ENCODE measurements around the gene DDX42. TPM values are rescaled to one million over a fixed set of nuclear protein-coding genes. Genes with fewer than 3 reads are reported as not detected.

The DDX42 gene
- total RNA-seq, 1 donor from 2014 or later: 148 TPM

DNA sequence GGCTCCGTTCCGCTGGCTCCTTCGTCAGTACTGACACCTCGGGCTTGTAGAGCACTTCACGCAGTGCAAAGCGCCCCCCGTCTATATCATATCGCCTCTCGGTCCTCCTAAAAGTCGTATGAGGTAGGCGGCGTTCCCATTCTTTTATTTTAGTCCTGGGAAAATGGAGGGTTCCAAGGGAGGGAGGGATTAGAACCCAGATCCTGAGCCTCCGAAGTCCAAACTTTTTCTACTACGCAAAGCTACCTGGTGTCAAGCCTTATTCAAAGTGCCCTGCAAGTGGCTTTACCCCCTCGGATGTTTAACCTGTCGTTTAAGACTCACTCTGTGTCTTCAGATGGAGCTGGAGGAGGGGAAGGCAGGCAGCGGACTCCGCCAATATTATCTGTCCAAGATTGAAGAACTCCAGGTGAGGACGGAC, 53.8 kb downstream of the DDX42 start:
- H3K9me3 Mint-ChIP-seq: no peaks in the 10 kb centered on the region
- peak overlapping the region; percentile 100 for H3K27ac Mint-ChIP-seq
- no peak for DNase-seq (ENCODE audit: extremely low spot score, unreplicated experiment)
- TF ChIP-seq, protein P1, sequence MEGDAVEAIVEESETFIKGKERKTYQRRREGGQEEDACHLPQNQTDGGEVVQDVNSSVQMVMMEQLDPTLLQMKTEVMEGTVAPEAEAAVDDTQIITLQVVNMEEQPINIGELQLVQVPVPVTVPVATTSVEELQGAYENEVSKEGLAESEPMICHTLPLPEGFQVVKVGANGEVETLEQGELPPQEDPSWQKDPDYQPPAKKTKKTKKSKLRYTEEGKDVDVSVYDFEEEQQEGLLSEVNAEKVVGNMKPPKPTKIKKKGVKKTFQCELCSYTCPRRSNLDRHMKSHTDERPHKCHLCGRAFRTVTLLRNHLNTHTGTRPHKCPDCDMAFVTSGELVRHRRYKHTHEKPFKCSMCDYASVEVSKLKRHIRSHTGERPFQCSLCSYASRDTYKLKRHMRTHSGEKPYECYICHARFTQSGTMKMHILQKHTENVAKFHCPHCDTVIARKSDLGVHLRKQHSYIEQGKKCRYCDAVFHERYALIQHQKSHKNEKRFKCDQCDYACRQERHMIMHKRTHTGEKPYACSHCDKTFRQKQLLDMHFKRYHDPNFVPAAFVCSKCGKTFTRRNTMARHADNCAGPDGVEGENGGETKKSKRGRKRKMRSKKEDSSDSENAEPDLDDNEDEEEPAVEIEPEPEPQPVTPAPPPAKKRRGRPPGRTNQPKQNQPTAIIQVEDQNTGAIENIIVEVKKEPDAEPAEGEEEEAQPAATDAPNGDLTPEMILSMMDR (conservative IDR thresholded peaks at IDR 0.05): no peak
- H3K4me1 Mint-ChIP-seq (ENCODE audit: unreplicated experiment): peaks cover 37% of the 10 kb centered on the region
- H3K27me3 Mint-ChIP-seq: no peaks in the 10 kb centered on the region
- peaks cover 39% of the 10 kb centered on the region for H3K36me3 Mint-ChIP-seq
- H3K4me3 Mint-ChIP-seq: peak overlapping the region; percentile 96

DNA sequence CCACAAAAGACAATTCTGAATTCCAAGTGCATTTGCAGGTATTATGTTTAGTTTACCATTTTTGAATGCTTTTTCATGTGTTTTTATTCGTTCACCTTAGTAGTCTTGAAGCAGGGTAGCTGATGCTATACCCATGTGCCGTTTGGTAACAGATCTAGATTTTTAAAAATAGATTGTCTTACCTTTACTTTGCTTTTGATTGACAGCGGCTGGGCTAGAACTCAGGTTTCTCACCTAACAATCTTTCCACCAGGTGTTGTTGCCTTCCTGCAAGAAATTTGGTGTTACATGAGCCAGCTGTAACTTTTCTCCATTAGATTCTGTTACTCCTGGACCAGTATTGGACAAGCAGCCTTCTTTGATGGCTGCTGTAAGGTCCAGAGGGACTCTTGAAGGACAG, 55.0 kb downstream of the DDX42 start:
- TF ChIP-seq, protein P1 (conservative IDR thresholded peaks at IDR 0.05): no peak
- Mint-ChIP-seq H3K27me3 (no peaks in the 10 kb centered on the region), H3K4me1 (ENCODE audit: unreplicated experiment) (peaks cover 37% of the 10 kb centered on the region), H3K9me3 (no peaks in the 10 kb centered on the region), H3K36me3 (peaks cover 34% of the 10 kb centered on the region), H3K27ac (no peak overlapping the region), H3K4me3 (peak overlapping the region; percentile 96)
- DNase-seq (ENCODE audit: extremely low spot score, unreplicated experiment): no peak

DNA sequence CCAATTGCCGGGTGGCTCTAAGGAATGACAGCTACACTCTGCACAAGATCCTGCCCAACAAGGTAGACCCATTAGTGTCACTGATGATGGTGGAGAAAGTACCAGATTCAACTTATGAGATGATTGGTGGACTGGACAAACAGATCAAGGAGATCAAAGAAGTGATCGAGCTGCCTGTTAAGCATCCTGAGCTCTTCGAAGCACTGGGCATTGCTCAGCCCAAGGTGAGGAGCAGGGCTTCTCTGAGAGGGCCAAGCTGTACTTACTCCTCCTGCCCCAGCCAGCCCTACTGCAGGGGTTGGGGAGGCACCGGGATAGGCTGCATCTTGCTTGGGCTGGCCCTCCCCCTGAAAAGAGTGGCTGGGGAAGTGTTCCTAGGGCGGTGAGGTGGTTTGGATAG, 56.3 kb downstream of the DDX42 start:
- peaks cover 27% of the 10 kb centered on the region for H3K36me3 Mint-ChIP-seq
- H3K9me3 Mint-ChIP-seq: no peaks in the 10 kb centered on the region
- H3K27me3 Mint-ChIP-seq: no peaks in the 10 kb centered on the region
- H3K27ac Mint-ChIP-seq: peak overlapping the region; percentile 48
- H3K4me3 Mint-ChIP-seq: no peak overlapping the region
- TF ChIP-seq, protein P1 (conservative IDR thresholded peaks at IDR 0.05): no peak
- H3K4me1 Mint-ChIP-seq (ENCODE audit: unreplicated experiment): peaks cover 30% of the 10 kb centered on the region
- DNase-seq (ENCODE audit: extremely low spot score, unreplicated experiment): no peak

DNA sequence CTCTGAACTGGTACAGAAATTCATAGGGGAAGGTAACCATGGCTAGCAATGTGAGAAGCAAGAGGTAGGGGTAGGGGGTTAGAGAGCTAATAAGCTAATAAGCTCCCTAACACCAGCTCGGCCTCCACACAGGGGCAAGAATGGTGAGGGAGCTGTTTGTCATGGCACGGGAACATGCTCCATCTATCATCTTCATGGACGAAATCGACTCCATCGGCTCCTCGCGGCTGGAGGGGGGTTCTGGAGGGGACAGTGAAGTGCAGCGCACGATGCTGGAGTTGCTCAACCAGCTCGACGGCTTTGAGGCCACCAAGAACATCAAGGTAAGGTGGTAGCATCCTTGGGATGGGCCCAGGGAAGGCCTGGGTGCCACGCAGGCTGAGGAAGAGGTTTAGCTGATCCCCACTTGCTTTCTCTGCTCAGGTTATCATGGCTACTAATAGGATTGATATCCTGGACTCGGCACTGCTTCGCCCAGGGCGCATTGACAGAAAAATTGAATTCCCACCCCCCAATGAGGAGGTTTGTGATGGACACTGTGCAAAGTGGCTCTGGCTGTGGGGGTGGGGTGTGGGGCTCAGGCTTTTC, 57.0 kb downstream of the DDX42 start:
- Mint-ChIP-seq H3K36me3 (peaks cover 31% of the 10 kb centered on the region), H3K4me3 (peak overlapping the region; percentile 18), H3K27ac (peak overlapping the region; percentile 48), H3K9me3 (no peaks in the 10 kb centered on the region), H3K4me1 (ENCODE audit: unreplicated experiment) (peaks cover 26% of the 10 kb centered on the region), H3K27me3 (no peaks in the 10 kb centered on the region)
- DNase-seq (ENCODE audit: extremely low spot score, unreplicated experiment): no peak
- TF ChIP-seq, protein P1 (conservative IDR thresholded peaks at IDR 0.05): no peak

DNA sequence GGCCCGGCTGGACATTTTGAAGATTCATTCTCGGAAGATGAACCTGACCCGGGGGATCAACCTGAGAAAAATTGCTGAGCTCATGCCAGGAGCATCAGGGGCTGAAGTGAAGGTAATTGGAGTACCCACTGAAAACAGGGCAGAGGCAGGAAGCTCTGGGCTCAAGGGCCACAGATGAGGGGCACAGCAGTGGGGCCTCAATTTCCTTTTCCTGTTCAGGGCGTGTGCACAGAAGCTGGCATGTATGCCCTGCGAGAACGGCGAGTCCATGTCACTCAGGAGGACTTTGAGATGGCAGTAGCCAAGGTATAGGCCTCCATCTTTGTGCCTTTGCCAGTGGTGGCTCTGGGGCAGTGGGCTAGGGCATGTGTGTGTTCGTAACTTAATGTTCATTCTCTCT, 57.5 kb downstream of the DDX42 start:
- Mint-ChIP-seq H3K27ac (no peak overlapping the region), H3K4me1 (ENCODE audit: unreplicated experiment) (peaks cover 21% of the 10 kb centered on the region)

More for the DNA sequence above, 57.5 kb downstream of the DDX42 start:
- Mint-ChIP-seq H3K9me3 (no peaks in the 10 kb centered on the region), H3K27me3 (no peaks in the 10 kb centered on the region), H3K36me3 (peaks cover 31% of the 10 kb centered on the region), H3K4me3 (no peak overlapping the region)
- no peak for DNase-seq (ENCODE audit: extremely low spot score, unreplicated experiment)
- TF ChIP-seq, protein P1 (conservative IDR thresholded peaks at IDR 0.05): no peak
